ENCODE measurements around the gene RPUSD1.
"Not testable (repeated sequence)": the region's sequence is repeated elsewhere in the genome, so short reads cannot be mapped to it uniquely, and the experiment has no call there.

Gene RPUSD1, protein sequence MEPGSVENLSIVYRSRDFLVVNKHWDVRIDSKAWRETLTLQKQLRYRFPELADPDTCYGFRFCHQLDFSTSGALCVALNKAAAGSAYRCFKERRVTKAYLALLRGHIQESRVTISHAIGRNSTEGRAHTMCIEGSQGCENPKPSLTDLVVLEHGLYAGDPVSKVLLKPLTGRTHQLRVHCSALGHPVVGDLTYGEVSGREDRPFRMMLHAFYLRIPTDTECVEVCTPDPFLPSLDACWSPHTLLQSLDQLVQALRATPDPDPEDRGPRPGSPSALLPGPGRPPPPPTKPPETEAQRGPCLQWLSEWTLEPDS

GRCh38 chr16:787978-788398, at the start of gene RPUSD1:
TSS of gene RPUSD1 (minus strand) at chr16:788381. CDS start at chr16:787737, 644 bp downstream.
- Histone ChIP-seq H3K9me3 (ENCODE audit: low read length) (no peaks in the 10 kb centered on the region), H3K36me3 (ENCODE audit: insufficient read depth, low read length) (peaks cover 28% of the 10 kb centered on the region)

GRCh38 chr16:836822-837221, 48.6 kb upstream of the RPUSD1 start:
- H3K9me3 ChIP-seq (ENCODE audit: low read length); H3K27me3 ChIP-seq (ENCODE audit: insufficient read depth, low read length); H3K36me3 ChIP-seq (ENCODE audit: insufficient read depth, low read length); H3K4me1 ChIP-seq (ENCODE audit: insufficient read depth, low read length); H3K4me3 ChIP-seq (ENCODE audit: low read length); H2AFZ ChIP-seq (ENCODE audit: low read depth, low read length): not testable (repeated sequence)

More at GRCh38 chr16:787978-788398, at the start of gene RPUSD1:
- H3K4me3 ChIP-seq (ENCODE audit: low read length): peak within 1 kb of the TSS; percentile 95
- H3K27me3 ChIP-seq (ENCODE audit: insufficient read depth, low read length): no peaks in the 10 kb centered on the region
- peaks cover 20% of the 10 kb centered on the region for H3K4me1 ChIP-seq (ENCODE audit: insufficient read depth, low read length)
- peak within 1 kb of the TSS; percentile 32 for H2AFZ ChIP-seq (ENCODE audit: low read depth, low read length)

- Histone ChIP-seq H3K9me3 (ENCODE audit: low read length) (peaks cover 8% of the 10 kb centered on the region), H2AFZ (ENCODE audit: low read depth, low read length) (no peak overlapping the region), H3K27me3 (ENCODE audit: insufficient read depth, low read length) (no peaks in the 10 kb centered on the region), H3K4me3 (ENCODE audit: low read length) (no peak overlapping the region), H3K36me3 (ENCODE audit: insufficient read depth, low read length) (no peaks in the 10 kb centered on the region), H3K4me1 (ENCODE audit: insufficient read depth, low read length) (no peaks in the 10 kb centered on the region)
These were observed 48.0 kb upstream of the RPUSD1 start for GRCh38 chr16:836221-836620.

DNA sequence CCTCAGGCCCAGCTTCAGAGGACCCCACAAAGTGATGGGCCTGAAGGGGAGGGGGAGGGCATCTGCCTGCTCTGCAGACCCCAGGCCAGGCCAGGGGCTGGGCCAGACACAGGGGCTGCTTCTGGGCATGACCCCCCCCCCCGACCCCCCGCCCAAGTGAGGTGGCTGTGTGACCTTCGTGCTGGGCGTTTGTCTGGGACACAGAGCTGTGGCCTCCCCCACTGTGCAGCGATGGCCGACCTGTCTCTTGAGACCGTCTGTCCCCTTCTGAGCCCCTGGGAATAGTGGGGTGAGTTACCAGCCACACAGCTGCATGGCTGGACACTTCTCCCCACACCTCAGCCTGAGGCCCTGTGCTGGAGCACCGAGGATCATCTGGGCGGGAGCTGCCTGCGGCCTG, 47.2 kb upstream of the RPUSD1 start:
- no peak overlapping the region for H2AFZ ChIP-seq (ENCODE audit: low read depth, low read length)
- H3K4me3 ChIP-seq (ENCODE audit: low read length): no peak overlapping the region
- H3K4me1 ChIP-seq (ENCODE audit: insufficient read depth, low read length): no peaks in the 10 kb centered on the region
- peaks cover 11% of the 10 kb centered on the region for H3K9me3 ChIP-seq (ENCODE audit: low read length)
- H3K36me3 ChIP-seq (ENCODE audit: insufficient read depth, low read length): no peaks in the 10 kb centered on the region
- no peaks in the 10 kb centered on the region for H3K27me3 ChIP-seq (ENCODE audit: insufficient read depth, low read length)

DNA sequence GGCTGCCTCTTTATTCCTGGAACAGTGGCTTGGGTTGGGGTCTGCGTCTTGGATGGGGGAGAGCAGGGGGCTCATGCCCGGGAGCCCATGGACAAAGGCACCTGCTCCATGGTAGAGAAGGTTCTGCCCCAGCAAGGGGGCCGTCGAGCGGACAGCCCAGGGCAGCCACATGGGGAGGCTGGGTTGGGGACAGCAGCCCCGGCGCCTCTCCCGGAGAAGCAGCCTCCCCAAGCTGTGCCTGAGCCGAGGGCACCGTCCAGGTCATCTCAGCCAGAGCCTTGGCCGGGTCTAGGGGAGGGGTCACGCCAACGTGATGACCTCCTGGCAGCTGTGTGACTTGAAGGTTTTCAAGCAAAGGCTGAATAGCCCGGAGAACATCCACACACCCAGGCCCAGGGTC, 45.2 kb upstream of the RPUSD1 start:
- H2AFZ ChIP-seq (ENCODE audit: low read depth, low read length): no peak overlapping the region
- peaks cover 5% of the 10 kb centered on the region for H3K27me3 ChIP-seq (ENCODE audit: insufficient read depth, low read length)
- no peak overlapping the region for H3K4me3 ChIP-seq (ENCODE audit: low read length)
- no peaks in the 10 kb centered on the region for H3K36me3 ChIP-seq (ENCODE audit: insufficient read depth, low read length)
- peaks cover 13% of the 10 kb centered on the region for H3K9me3 ChIP-seq (ENCODE audit: low read length)
- H3K4me1 ChIP-seq (ENCODE audit: insufficient read depth, low read length): no peaks in the 10 kb centered on the region

DNA sequence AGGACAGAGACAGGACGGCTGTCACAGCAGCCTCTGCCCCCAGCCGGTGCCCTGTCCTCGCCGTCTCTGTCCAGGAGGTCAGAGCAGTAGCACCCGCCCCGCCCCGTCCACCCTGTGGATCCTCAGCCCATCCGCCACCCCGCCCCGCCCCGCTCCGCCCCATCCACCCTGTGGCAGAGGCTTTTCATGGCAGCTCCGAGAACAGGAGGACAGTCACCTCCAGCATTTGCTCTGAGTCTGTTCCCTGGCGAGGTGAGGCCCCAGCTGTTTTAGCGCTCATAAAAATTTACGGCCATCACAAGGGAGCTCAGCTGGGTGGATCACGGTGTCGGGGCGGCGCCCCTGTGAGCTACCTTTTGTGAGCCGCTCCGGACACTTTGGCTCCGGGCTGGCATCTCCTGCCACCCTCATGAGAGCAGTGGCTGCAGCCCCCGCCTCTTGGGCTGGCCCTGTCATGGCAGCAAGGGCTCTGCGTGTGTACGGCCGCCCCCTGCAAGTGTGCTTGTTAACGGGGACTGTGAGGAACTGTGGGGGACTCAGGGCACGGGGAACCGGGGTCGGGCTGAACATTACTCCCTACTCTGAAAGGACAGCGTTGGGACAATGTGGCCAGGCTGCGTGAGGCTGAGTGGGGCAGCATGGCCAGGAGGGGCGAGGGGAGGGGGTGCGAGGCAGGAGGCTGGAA, 44.6 kb upstream of the RPUSD1 start:
- Histone ChIP-seq H3K9me3 (ENCODE audit: low read length) (peaks cover 13% of the 10 kb centered on the region), H3K36me3 (ENCODE audit: insufficient read depth, low read length) (no peaks in the 10 kb centered on the region), H3K27me3 (ENCODE audit: insufficient read depth, low read length) (peaks cover 9% of the 10 kb centered on the region)

GRCh38 chr16:831571-832413, 43.6 kb upstream of the RPUSD1 start:
- H3K27me3 ChIP-seq (ENCODE audit: insufficient read depth, low read length): peaks cover 17% of the 10 kb centered on the region
- H3K36me3 ChIP-seq (ENCODE audit: insufficient read depth, low read length): no peaks in the 10 kb centered on the region
- H3K9me3 ChIP-seq (ENCODE audit: low read length): peaks cover 13% of the 10 kb centered on the region

More for the DNA sequence above, 44.6 kb upstream of the RPUSD1 start:
- no peak overlapping the region for H2AFZ ChIP-seq (ENCODE audit: low read depth, low read length)
- no peaks in the 10 kb centered on the region for H3K4me1 ChIP-seq (ENCODE audit: insufficient read depth, low read length)
- no peak overlapping the region for H3K4me3 ChIP-seq (ENCODE audit: low read length)

GRCh38 chr16:830871-831570, 42.8 kb upstream of the RPUSD1 start:
- no peak overlapping the region for H2AFZ ChIP-seq (ENCODE audit: low read depth, low read length)
- H3K4me1 ChIP-seq (ENCODE audit: insufficient read depth, low read length): no peaks in the 10 kb centered on the region
- H3K4me3 ChIP-seq (ENCODE audit: low read length): no peak overlapping the region
- no peaks in the 10 kb centered on the region for H3K36me3 ChIP-seq (ENCODE audit: insufficient read depth, low read length)
- H3K27me3 ChIP-seq (ENCODE audit: insufficient read depth, low read length): peaks cover 17% of the 10 kb centered on the region
- peaks cover 11% of the 10 kb centered on the region for H3K9me3 ChIP-seq (ENCODE audit: low read length)

More at GRCh38 chr16:831571-832413, 43.6 kb upstream of the RPUSD1 start:
- H2AFZ ChIP-seq (ENCODE audit: low read depth, low read length): no peak overlapping the region
- no peaks in the 10 kb centered on the region for H3K4me1 ChIP-seq (ENCODE audit: insufficient read depth, low read length)
- no peak overlapping the region for H3K4me3 ChIP-seq (ENCODE audit: low read length)

- Histone ChIP-seq H3K36me3 (ENCODE audit: insufficient read depth, low read length) (no peaks in the 10 kb centered on the region), H3K27me3 (ENCODE audit: insufficient read depth, low read length) (peaks cover 17% of the 10 kb centered on the region), H3K4me3 (ENCODE audit: low read length) (no peak overlapping the region), H2AFZ (ENCODE audit: low read depth, low read length) (no peak overlapping the region), H3K4me1 (ENCODE audit: insufficient read depth, low read length) (no peaks in the 10 kb centered on the region), H3K9me3 (ENCODE audit: low read length) (peaks cover 5% of the 10 kb centered on the region)
These were observed 42.1 kb upstream of the RPUSD1 start for GRCh38 chr16:830107-830870.

DNA sequence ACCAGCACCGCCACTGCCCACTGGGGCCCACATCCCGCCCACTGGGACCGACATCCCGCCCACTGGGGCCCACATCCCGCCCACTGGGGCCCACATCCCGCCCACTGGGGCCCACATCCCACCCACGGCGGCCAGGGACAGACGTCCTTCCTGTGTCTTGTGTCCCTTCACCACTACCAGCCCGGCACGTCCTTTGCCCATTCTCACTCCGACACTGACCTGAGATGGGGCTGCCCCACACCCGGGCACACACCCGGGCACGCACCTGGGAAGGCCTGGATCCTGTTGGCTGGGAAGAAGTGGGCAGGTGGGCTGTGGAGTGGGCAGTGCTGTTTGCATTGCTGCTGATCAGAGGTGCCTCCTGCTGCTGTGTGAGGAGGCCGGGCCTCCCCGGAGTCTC, 40.7 kb upstream of the RPUSD1 start:
- no peak overlapping the region for H3K4me3 ChIP-seq (ENCODE audit: low read length)
- H3K27me3 ChIP-seq (ENCODE audit: insufficient read depth, low read length): peaks cover 20% of the 10 kb centered on the region
- no peaks in the 10 kb centered on the region for H3K4me1 ChIP-seq (ENCODE audit: insufficient read depth, low read length)
- H3K9me3 ChIP-seq (ENCODE audit: low read length): peaks cover 9% of the 10 kb centered on the region
- H2AFZ ChIP-seq (ENCODE audit: low read depth, low read length): no peak overlapping the region
- no peaks in the 10 kb centered on the region for H3K36me3 ChIP-seq (ENCODE audit: insufficient read depth, low read length)

DNA sequence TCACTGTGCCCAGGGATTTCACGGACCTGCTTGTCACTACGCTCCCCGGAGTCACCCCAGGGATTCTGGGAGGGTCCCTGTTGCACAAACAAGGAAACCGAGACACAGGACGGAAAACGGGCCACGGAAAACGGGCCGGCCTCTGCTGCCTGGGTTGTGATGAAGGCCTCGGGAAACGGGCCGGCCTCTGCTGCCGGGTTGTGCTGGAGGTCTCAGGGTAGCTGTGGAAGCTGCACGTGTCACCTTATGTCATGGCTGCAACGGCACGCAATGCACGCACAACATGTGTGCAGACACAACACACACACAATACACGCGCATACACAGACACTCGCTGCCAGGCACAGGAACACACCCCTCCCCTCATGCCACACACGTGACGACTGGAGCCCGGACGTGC, 39.3 kb upstream of the RPUSD1 start:
- Histone ChIP-seq H3K4me3 (ENCODE audit: low read length) (no peak overlapping the region), H2AFZ (ENCODE audit: low read depth, low read length) (no peak overlapping the region), H3K36me3 (ENCODE audit: insufficient read depth, low read length) (no peaks in the 10 kb centered on the region), H3K4me1 (ENCODE audit: insufficient read depth, low read length) (no peaks in the 10 kb centered on the region), H3K27me3 (ENCODE audit: insufficient read depth, low read length) (peaks cover 20% of the 10 kb centered on the region), H3K9me3 (ENCODE audit: low read length) (peaks cover 16% of the 10 kb centered on the region)
